Airway epithelial cell (primary cell): ENCODE data around the gene FAM50A. TPM values are rescaled to one million over a fixed set of nuclear protein-coding genes. Genes with fewer than 3 reads are reported as not detected.

Source experiments
- total RNA-seq: library from RNA; depleted of rRNA; stranded (reverse); fragments of >200 nt; gene quantifications from 2 replicates; pipeline ENCODE4 v1.2.3, GENCODE V29; 2015

FAM50A gene
- total RNA-seq = 29.0 and 30.7 TPM in 2 replicates

GRCh38 chrX:154443992-154444754, at the start of gene FAM50A:
FAM50A (plus strand) TSS chrX:154444141; CDS start chrX:154444236, 95 bp downstream.

GRCh38 chrX:154397888-154398667, 45.9 kb upstream of the FAM50A start, which contains the start of gene RPL10:
RPL10 (plus strand) TSS chrX:154398377; CDS start chrX:154398520, 143 bp downstream.

GRCh38 chrX:154409222-154409871, 34.6 kb upstream of the FAM50A start, which contains the start of gene DNASE1L1:
DNASE1L1 (minus strand) TSS chrX:154409254; CDS start chrX:154405568, 3,686 bp downstream.

GRCh38 chrX:154428176-154429171, 15.5 kb upstream of the FAM50A start, which contains the start of gene ATP6AP1:
ATP6AP1 (plus strand) TSS chrX:154428677; CDS start chrX:154428693, 16 bp downstream.

GRCh38 chrX:154436983-154437752, 6.8 kb upstream of the FAM50A start, which contains the start of gene GDI1:
GDI1 (plus strand) TSS chrX:154437154; CDS start chrX:154437255, 101 bp downstream.

GRCh38 chrX:154458116-154458953, 14.4 kb downstream of the FAM50A start, which contains the start of gene PLXNA3:
PLXNA3 (plus strand) TSS chrX:154458281; CDS start chrX:154460184, 1,903 bp downstream.

GRCh38 chrX:154478728-154479622, 35.0 kb downstream of the FAM50A start, which contains the start of gene LAGE3:
LAGE3 (minus strand) TSS chrX:154479281; CDS start chrX:154478915, 366 bp downstream.

GRCh38 chrX:154486396-154487207, 42.7 kb downstream of the FAM50A start, which contains the start of gene UBL4A:
UBL4A (minus strand) TSS chrX:154486615; CDS start chrX:154486584, 31 bp downstream.

GRCh38 chrX:154490414-154491083, 46.6 kb downstream of the FAM50A start, which contains the start of gene SLC10A3:
SLC10A3 (minus strand) TSS chrX:154490629; CDS start chrX:154488940, 1,689 bp downstream.

Other genes with a start within 250 kb of the FAM50A start
- not detected in 2 replicates for gene OPN1MW2, start 224.4 kb upstream of the FAM50A start, total RNA-seq
- not detected in 2 replicates for gene OPN1MW3, start 186.6 kb upstream of the FAM50A start, total RNA-seq
- gene TEX28, start 149.0 kb upstream of the FAM50A start, total RNA-seq = not detected in 2 replicates
- gene TKTL1, start 148.3 kb upstream of the FAM50A start, total RNA-seq = not detected in 2 replicates
- 1,129 and 1,478 TPM in 2 replicates for gene FLNA, start 69.5 kb upstream of the FAM50A start, total RNA-seq
- 50.6 and 72.9 TPM in 2 replicates for gene EMD, start 64.8 kb upstream of the FAM50A start, total RNA-seq
- gene RPL10, start 45.8 kb upstream of the FAM50A start, total RNA-seq = 4,888 and 5,415 TPM in 2 replicates
- gene DNASE1L1, start 34.9 kb upstream of the FAM50A start, total RNA-seq = 30.2 and 32.3 TPM in 2 replicates
- 27.9 and 32.9 TPM in 2 replicates for gene TAFAZZIN, start 32.6 kb upstream of the FAM50A start, total RNA-seq
- 37.4 and 39.4 TPM in 2 replicates for gene ATP6AP1, start 15.5 kb upstream of the FAM50A start, total RNA-seq
- 59.5 and 89.4 TPM in 2 replicates for gene GDI1, start 7.0 kb upstream of the FAM50A start, total RNA-seq
- 4.4 and 16.2 TPM in 2 replicates for gene PLXNA3, start 14.1 kb downstream of the FAM50A start, total RNA-seq
- gene LAGE3, start 35.1 kb downstream of the FAM50A start, total RNA-seq = 50.3 and 51.3 TPM in 2 replicates
- gene UBL4A, start 42.5 kb downstream of the FAM50A start, total RNA-seq = 46.0 and 50.6 TPM in 2 replicates
- 27.4 and 40.8 TPM in 2 replicates for gene SLC10A3, start 46.5 kb downstream of the FAM50A start, total RNA-seq
- 43.7 and 48.7 TPM in 2 replicates for gene FAM3A, start 72.1 kb downstream of the FAM50A start, total RNA-seq
- 97.4 and 109 TPM in 2 replicates for gene G6PD, start 102.7 kb downstream of the FAM50A start, total RNA-seq
- gene IKBKG, start 103.5 kb downstream of the FAM50A start, total RNA-seq = 8.9 and 9.7 TPM in 2 replicates
- gene CTAG1A, start 141.0 kb downstream of the FAM50A start, total RNA-seq = not detected in 2 replicates
- not detected in 2 replicates for gene CTAG1B, start 175.1 kb downstream of the FAM50A start, total RNA-seq
- gene CTAG2, start 209.4 kb downstream of the FAM50A start, total RNA-seq = not detected in 2 replicates